Glutamatergic neuron (in vitro differentiated cells): Measurements from ENCODE around the gene NBAS. TPM values are rescaled to one million over a fixed set of nuclear protein-coding genes. Genes with fewer than 3 reads are reported as not detected.

ENCODE experiments used
- DNase-seq: peaks from one replicate; pipeline ENCODE4 v3.0.0; 2022
- H3K27ac Mint-ChIP-seq: one replicate; pipeline ENCODE4 v1.8.0; 2020; ENCODE audit warnings: mild to moderate bottlenecking, mixed read lengths, inconsistent platforms; ENCODE audit not compliant: unreplicated experiment
- H3K27me3 Mint-ChIP-seq: one replicate; pipeline ENCODE4 v1.8.0; 2020; ENCODE audit warnings: mild to moderate bottlenecking, moderate library complexity, mixed read lengths, inconsistent platforms; ENCODE audit not compliant: unreplicated experiment
- H3K36me3 Mint-ChIP-seq: one replicate; pipeline ENCODE4 v1.8.0; 2020; ENCODE audit warnings: mild to moderate bottlenecking, mixed read lengths, inconsistent platforms; ENCODE audit not compliant: unreplicated experiment
- H3K4me1 Mint-ChIP-seq: one replicate; pipeline ENCODE4 v1.8.0; 2020; ENCODE audit warnings: mild to moderate bottlenecking, low read depth, mixed read lengths, inconsistent platforms; ENCODE audit not compliant: unreplicated experiment
- H3K4me3 Mint-ChIP-seq: one replicate; pipeline ENCODE4 v1.8.0; 2020; ENCODE audit warnings: mild to moderate bottlenecking, mixed read lengths, inconsistent platforms; ENCODE audit not compliant: unreplicated experiment
- H3K9me3 Mint-ChIP-seq: one replicate; pipeline ENCODE4 v1.8.0; 2020; ENCODE audit warnings: mild to moderate bottlenecking, moderate library complexity, mixed read lengths, inconsistent platforms; ENCODE audit not compliant: unreplicated experiment
- CTCF ChIP-seq: fragments of 200-600 bp; sonication (generic); IDR thresholded peaks from one replicate; pipeline ENCODE4 v1.5.0; 2021; ENCODE audit not compliant: partially characterized antibody, unreplicated experiment
- total RNA-seq: library from RNA; stranded (reverse); fragmentation: NEBNext Ultra II Directional; extraction: Animal tissue kit (Norgen Biotek cat#: 25700); gene quantifications from one replicate; pipeline ENCODE4 v1.2.1, GENCODE V29; 2021; ENCODE audit not compliant: unreplicated experiment

The NBAS gene
- total RNA-seq, 1 donor from 2014 or later = 46.1 TPM

GRCh38 chr2:15555760-15556193, 5.4 kb downstream of the NBAS start:
- peaks cover 3% of the 10 kb centered on the region for H3K4me1 Mint-ChIP-seq
- no peak for DNase-seq
- H3K36me3 Mint-ChIP-seq = no peaks in the 10 kb centered on the region
- TF ChIP-seq CTCF = no peak
- no peak overlapping the region for H3K4me3 Mint-ChIP-seq
- H3K9me3 Mint-ChIP-seq = no peaks in the 10 kb centered on the region
- no peak overlapping the region for H3K27ac Mint-ChIP-seq
- peaks cover 3% of the 10 kb centered on the region for H3K27me3 Mint-ChIP-seq

- Mint-ChIP-seq H3K9me3 (no peaks in the 10 kb centered on the region), H3K4me1 (peaks cover under 1% of the 10 kb centered on the region), H3K4me3 (no peak overlapping the region), H3K27ac (no peak overlapping the region), H3K27me3 (peaks cover 2% of the 10 kb centered on the region), H3K36me3 (no peaks in the 10 kb centered on the region)
- DNase-seq = no peak
- no peak for TF ChIP-seq CTCF
These were observed 6.5 kb downstream of the NBAS start for GRCh38 chr2:15554525-15555218.

DNA sequence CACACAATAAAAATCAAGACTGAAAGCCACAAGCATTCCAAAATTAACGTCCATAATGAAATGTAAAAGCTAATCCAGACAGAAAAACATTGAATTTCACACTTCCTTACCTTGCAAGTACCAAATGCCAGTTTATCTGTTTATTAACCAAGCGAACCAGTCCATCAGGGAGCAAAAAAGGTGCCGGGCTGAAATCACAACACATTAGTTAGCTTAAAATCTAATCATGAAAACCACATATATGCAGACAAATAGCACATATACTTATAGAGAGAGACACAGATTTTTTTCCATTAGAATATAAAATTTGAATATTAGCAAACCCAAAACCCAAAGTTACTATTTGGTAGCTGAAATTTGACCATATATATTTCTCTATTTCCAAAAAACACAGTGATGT, 7.2 kb downstream of the NBAS start:
- no peak overlapping the region for H3K27ac Mint-ChIP-seq
- no peaks in the 10 kb centered on the region for H3K9me3 Mint-ChIP-seq
- no peak for DNase-seq
- no peak for TF ChIP-seq CTCF
- H3K4me3 Mint-ChIP-seq = no peak overlapping the region
- no peaks in the 10 kb centered on the region for H3K36me3 Mint-ChIP-seq
- peaks cover 2% of the 10 kb centered on the region for H3K27me3 Mint-ChIP-seq
- no peaks in the 10 kb centered on the region for H3K4me1 Mint-ChIP-seq

DNA sequence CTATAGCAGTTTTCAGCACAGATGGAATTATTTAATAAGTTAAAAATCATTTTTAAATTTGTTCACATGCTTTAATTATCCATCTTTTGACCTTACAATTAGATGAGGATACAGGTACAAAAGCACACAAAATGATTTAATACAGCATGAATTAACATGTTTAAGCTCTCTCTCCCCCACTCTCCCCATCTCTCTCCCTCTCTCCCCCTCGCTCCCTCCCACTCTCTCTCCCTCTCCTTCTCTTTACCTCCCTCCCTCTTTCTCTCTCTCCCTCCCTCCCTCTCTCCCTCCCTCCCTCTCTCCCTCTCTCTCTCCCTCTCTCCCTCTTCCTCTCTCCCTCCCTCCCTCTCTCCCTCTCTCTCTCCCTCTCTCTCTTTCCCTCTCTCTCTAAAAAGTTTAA, 7.6 kb downstream of the NBAS start:
- TF ChIP-seq CTCF = no peak
- H3K9me3 Mint-ChIP-seq = no peaks in the 10 kb centered on the region
- DNase-seq = no peak
- H3K27ac Mint-ChIP-seq = no peak overlapping the region
- H3K4me1 Mint-ChIP-seq = no peaks in the 10 kb centered on the region
- no peaks in the 10 kb centered on the region for H3K36me3 Mint-ChIP-seq
- H3K4me3 Mint-ChIP-seq = no peak overlapping the region
- peaks cover 2% of the 10 kb centered on the region for H3K27me3 Mint-ChIP-seq

DNA sequence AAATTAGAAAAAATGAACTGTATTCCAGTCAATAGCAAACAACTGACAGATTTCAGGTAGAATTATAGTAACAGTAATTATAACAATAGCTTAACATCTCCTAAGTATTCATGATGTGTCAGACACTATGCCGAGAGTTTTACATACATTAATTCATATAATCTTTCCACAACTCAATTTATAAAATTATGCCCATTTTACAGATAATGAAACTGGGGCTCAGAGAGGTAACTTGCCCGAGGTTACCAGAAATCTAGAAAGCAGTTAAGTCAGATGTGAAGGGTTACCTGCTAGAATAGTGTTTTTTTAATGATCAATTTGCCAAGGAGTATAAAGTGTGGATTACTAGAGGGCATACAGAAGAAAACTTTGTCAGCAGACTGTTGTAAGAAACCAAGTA, 12.2 kb downstream of the NBAS start:
- no peaks in the 10 kb centered on the region for H3K4me1 Mint-ChIP-seq
- no peaks in the 10 kb centered on the region for H3K27me3 Mint-ChIP-seq
- H3K27ac Mint-ChIP-seq = no peak overlapping the region
- no peak for DNase-seq
- H3K36me3 Mint-ChIP-seq = no peaks in the 10 kb centered on the region
- H3K4me3 Mint-ChIP-seq = no peak overlapping the region
- no peaks in the 10 kb centered on the region for H3K9me3 Mint-ChIP-seq
- no peak for TF ChIP-seq CTCF
